Measurements from ENCODE around the gene CACNG4. TPM values are rescaled to one million over a fixed set of nuclear protein-coding genes. Genes with fewer than 3 reads are reported as not detected.

Gene CACNG4
- total RNA-seq, 1 experiment from 2014 or later: 6.3 TPM

DNA sequence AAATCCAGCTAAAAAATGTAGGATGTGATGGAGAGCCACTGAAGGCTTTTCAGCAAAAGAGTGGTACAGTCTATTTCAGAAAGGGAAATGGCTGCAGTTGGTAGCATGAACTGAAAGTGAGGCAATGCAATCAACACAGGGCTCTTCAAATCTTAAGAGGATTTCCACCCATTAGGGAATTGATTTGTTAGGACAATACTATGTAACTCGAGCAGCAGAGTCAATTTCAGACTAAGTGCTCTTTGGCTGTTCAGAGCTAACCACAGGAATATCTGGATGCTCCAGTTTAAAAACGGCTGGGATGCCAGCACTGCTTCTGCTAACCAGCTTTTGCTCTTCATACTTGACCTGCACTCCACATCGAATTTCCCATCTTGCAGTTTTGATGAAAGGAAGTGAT lies 104.5 kb downstream of the CACNG4 start:
- Histone ChIP-seq H3K18ac (ENCODE audit: insufficient read length, low read depth, low read length) (no peak overlapping the region), H3K23me2 (ENCODE audit: insufficient read length, low read depth, low read length, poor library complexity, severe bottlenecking) (no peaks in the 10 kb centered on the region), H3K27me3 (ENCODE audit: insufficient read depth, low read length) (no peaks in the 10 kb centered on the region), H2BK15ac (ENCODE audit: low read depth, low read length) (no peak overlapping the region), H2BK20ac (ENCODE audit: low read depth, low read length, poor library complexity, severe bottlenecking) (no peak overlapping the region), H2AFZ (ENCODE audit: low read length) (no peak overlapping the region), H4K5ac (ENCODE audit: insufficient read length, low read depth, low read length) (no peak overlapping the region), H3K56ac (ENCODE audit: insufficient read length, low read depth, low read length) (no peak overlapping the region), H3T11ph (ENCODE audit: low read length) (no peak overlapping the region), H3K4me2 (ENCODE audit: insufficient read depth, insufficient read length, low read length) (no peak overlapping the region), H4K91ac (ENCODE audit: insufficient read length, low read depth, low read length) (no peak overlapping the region), H4K20me1 (ENCODE audit: control insufficient read depth, insufficient read depth, insufficient read length) (no peaks in the 10 kb centered on the region), H3K79me1 (ENCODE audit: insufficient read depth, low read depth, low read length, poor library complexity, severe bottlenecking) (no peaks in the 10 kb centered on the region), H2BK12ac (ENCODE audit: insufficient read length, low read depth, low read length) (no peak overlapping the region), H3K4me1 (ENCODE audit: insufficient read depth, low read length) (no peaks in the 10 kb centered on the region; the same call in 1 of the 2 replicates), H2AK5ac (ENCODE audit: insufficient read length, low read length) (no peak overlapping the region), H3K27ac (ENCODE audit: insufficient read length, low read depth, low read length) (no peak overlapping the region), H3K9ac (ENCODE audit: extremely low read depth, insufficient read length, low read length) (no peak overlapping the region), H3K9me3 (ENCODE audit: control insufficient read depth, low read depth, low read length) (no peaks in the 10 kb centered on the region), H3K79me2 (ENCODE audit: insufficient read depth, low read length) (no peaks in the 10 kb centered on the region), H3K14ac (ENCODE audit: insufficient read depth, low read length) (no peak overlapping the region), H3K4ac (ENCODE audit: low read depth, low read length) (no peak overlapping the region), H3K23ac (ENCODE audit: insufficient read length, low read depth, low read length) (no peak overlapping the region), H2BK120ac (ENCODE audit: low read depth, low read length, poor library complexity, severe bottlenecking) (no peak overlapping the region), H4K8ac (replicated peaks; ENCODE audit: insufficient read length, low read depth, low read length) (no peak overlapping the region), H2BK5ac (ENCODE audit: insufficient read length, low read length) (no peak overlapping the region)
- peaks cover 0 to 5% (median 0%) of the 10 kb centered on the region in 3 experiments; a peak in 3 of 7 replicates for H3K36me3 Mint-ChIP-seq (ENCODE audit: insufficient read depth in 1 of 3, low read depth in 3 of 3)
- TF ChIP-seq, protein P1, sequence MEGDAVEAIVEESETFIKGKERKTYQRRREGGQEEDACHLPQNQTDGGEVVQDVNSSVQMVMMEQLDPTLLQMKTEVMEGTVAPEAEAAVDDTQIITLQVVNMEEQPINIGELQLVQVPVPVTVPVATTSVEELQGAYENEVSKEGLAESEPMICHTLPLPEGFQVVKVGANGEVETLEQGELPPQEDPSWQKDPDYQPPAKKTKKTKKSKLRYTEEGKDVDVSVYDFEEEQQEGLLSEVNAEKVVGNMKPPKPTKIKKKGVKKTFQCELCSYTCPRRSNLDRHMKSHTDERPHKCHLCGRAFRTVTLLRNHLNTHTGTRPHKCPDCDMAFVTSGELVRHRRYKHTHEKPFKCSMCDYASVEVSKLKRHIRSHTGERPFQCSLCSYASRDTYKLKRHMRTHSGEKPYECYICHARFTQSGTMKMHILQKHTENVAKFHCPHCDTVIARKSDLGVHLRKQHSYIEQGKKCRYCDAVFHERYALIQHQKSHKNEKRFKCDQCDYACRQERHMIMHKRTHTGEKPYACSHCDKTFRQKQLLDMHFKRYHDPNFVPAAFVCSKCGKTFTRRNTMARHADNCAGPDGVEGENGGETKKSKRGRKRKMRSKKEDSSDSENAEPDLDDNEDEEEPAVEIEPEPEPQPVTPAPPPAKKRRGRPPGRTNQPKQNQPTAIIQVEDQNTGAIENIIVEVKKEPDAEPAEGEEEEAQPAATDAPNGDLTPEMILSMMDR (conservative IDR thresholded peaks at IDR 0.05): no peak
- H3K27ac Mint-ChIP-seq: no peak overlapping the region
- H3K27me3 Mint-ChIP-seq (ENCODE audit: low read depth): no peaks in the 10 kb centered on the region
- no CpG with 5 or more reads among the region's 3 CpGs for WGBS (ENCODE audit: extremely low coverage, insufficient read length, low lambda C conversion rate)
- H3K9me3 Mint-ChIP-seq: no peaks in the 10 kb centered on the region
- no peak for DNase-seq
- H3K4me3 Mint-ChIP-seq: no peak overlapping the region
- H3K4me1 Mint-ChIP-seq: peaks cover 9 to 13% of the 10 kb centered on the region in 2 experiments

Data from H9 (cell line).